ENCODE results near the gene NBDY. TPM values are rescaled to one million over a fixed set of nuclear protein-coding genes. Genes with fewer than 3 reads are reported as not detected.
"Not testable (repeated sequence)": the region's sequence is repeated elsewhere in the genome, so short reads cannot be mapped to it uniquely, and the experiment has no call there.

The NBDY gene
- total RNA-seq, 1 donor from 2014 or later = 3.7 TPM

- not testable (repeated sequence) for H3K4me1 ChIP-seq (ENCODE audit: control insufficient read depth in 3 of 3, insufficient read depth in 3 of 3, low read length in 3 of 3); H3K36me3 ChIP-seq (ENCODE audit: control insufficient read depth in 3 of 3, insufficient read depth in 3 of 3, low read length in 3 of 3); H3K27me3 ChIP-seq (ENCODE audit: control insufficient read depth in 3 of 3, insufficient read depth in 3 of 3, low read length in 3 of 3); H3K27ac ChIP-seq (ENCODE audit: low read depth, low read length); H3K9ac ChIP-seq (ENCODE audit: low read depth in 1 of 3, low read length in 3 of 3); H3K9me3 ChIP-seq (ENCODE audit: control insufficient read depth in 3 of 3, low read length in 3 of 3); H3K4me3 ChIP-seq (ENCODE audit: low read length in 3 of 3)
Measured at GRCh38 chrX:56773522-56774060, 44.5 kb downstream of the NBDY start.

GRCh38 chrX:56778099-56778923, 49.3 kb downstream of the NBDY start:
- H3K36me3 ChIP-seq (ENCODE audit: control insufficient read depth in 3 of 3, insufficient read depth in 3 of 3, low read length in 3 of 3); H3K9ac ChIP-seq (ENCODE audit: low read depth in 1 of 3, low read length in 3 of 3); H3K27ac ChIP-seq (ENCODE audit: low read depth, low read length); H3K27me3 ChIP-seq (ENCODE audit: control insufficient read depth in 3 of 3, insufficient read depth in 3 of 3, low read length in 3 of 3); H3K4me3 ChIP-seq (ENCODE audit: low read length in 3 of 3); H3K9me3 ChIP-seq (ENCODE audit: control insufficient read depth in 3 of 3, low read length in 3 of 3): not testable (repeated sequence)
- H3K4me1 ChIP-seq (ENCODE audit: control insufficient read depth in 3 of 3, insufficient read depth in 3 of 3, low read length in 3 of 3) = peaks cover 0 to 13% (median 0%) of the 10 kb centered on the region in 3 donors

GRCh38 chrX:56778924-56779468, 50.0 kb downstream of the NBDY start:
- not testable (repeated sequence) for H3K27ac ChIP-seq (ENCODE audit: low read depth, low read length); H3K9ac ChIP-seq (ENCODE audit: low read depth in 1 of 3, low read length in 3 of 3); H3K9me3 ChIP-seq (ENCODE audit: control insufficient read depth in 3 of 3, low read length in 3 of 3); H3K36me3 ChIP-seq (ENCODE audit: control insufficient read depth in 3 of 3, insufficient read depth in 3 of 3, low read length in 3 of 3); H3K27me3 ChIP-seq (ENCODE audit: control insufficient read depth in 3 of 3, insufficient read depth in 3 of 3, low read length in 3 of 3); H3K4me3 ChIP-seq (ENCODE audit: low read length in 3 of 3)
- H3K4me1 ChIP-seq (ENCODE audit: control insufficient read depth in 3 of 3, insufficient read depth in 3 of 3, low read length in 3 of 3) = peaks cover 0 to 17% (median 0%) of the 10 kb centered on the region in 3 donors

- H3K9ac ChIP-seq (ENCODE audit: low read depth in 1 of 3, low read length in 3 of 3); H3K4me3 ChIP-seq (ENCODE audit: low read length in 3 of 3); H3K27ac ChIP-seq (ENCODE audit: low read depth, low read length); H3K27me3 ChIP-seq (ENCODE audit: control insufficient read depth in 3 of 3, insufficient read depth in 3 of 3, low read length in 3 of 3); H3K9me3 ChIP-seq (ENCODE audit: control insufficient read depth in 3 of 3, low read length in 3 of 3); H3K36me3 ChIP-seq (ENCODE audit: control insufficient read depth in 3 of 3, insufficient read depth in 3 of 3, low read length in 3 of 3): not testable (repeated sequence)
- peaks cover 0 to 18% (median 0%) of the 10 kb centered on the region in 3 donors for H3K4me1 ChIP-seq (ENCODE audit: control insufficient read depth in 3 of 3, insufficient read depth in 3 of 3, low read length in 3 of 3)
Measured at GRCh38 chrX:56780681-56781649, 51.9 kb downstream of the NBDY start.

GRCh38 chrX:56782352-56782751, 53.3 kb downstream of the NBDY start:
- no peaks in the 10 kb centered on the region for H3K27me3 ChIP-seq (ENCODE audit: control insufficient read depth in 3 of 3, insufficient read depth in 3 of 3, low read length in 3 of 3)
- H3K36me3 ChIP-seq (ENCODE audit: control insufficient read depth in 3 of 3, insufficient read depth in 3 of 3, low read length in 3 of 3) = no peaks in the 10 kb centered on the region
- peak overlapping the region; percentile 66 for H3K27ac ChIP-seq (ENCODE audit: low read depth, low read length)
- H3K4me3 ChIP-seq (ENCODE audit: low read length in 3 of 3) = no peak overlapping the region
- H3K9me3 ChIP-seq (ENCODE audit: control insufficient read depth in 3 of 3, low read length in 3 of 3) = no peaks in the 10 kb centered on the region
- H3K4me1 ChIP-seq (ENCODE audit: control insufficient read depth in 3 of 3, insufficient read depth in 3 of 3, low read length in 3 of 3) = peaks cover 0 to 18% (median 0%) of the 10 kb centered on the region in 3 donors
- H3K9ac ChIP-seq (ENCODE audit: low read depth in 1 of 3, low read length in 3 of 3) = no peak overlapping the region

- Histone ChIP-seq H3K27me3 (ENCODE audit: control insufficient read depth in 3 of 3, insufficient read depth in 3 of 3, low read length in 3 of 3) (no peaks in the 10 kb centered on the region), H3K27ac (ENCODE audit: low read depth, low read length) (peak overlapping the region; percentile 66), H3K4me3 (ENCODE audit: low read length in 3 of 3) (peak overlapping the region in 1 of 3 donors; percentile 68), H3K9ac (ENCODE audit: low read depth in 1 of 3, low read length in 3 of 3) (peak overlapping the region in 1 of 3 donors; percentile 69), H3K36me3 (ENCODE audit: control insufficient read depth in 3 of 3, insufficient read depth in 3 of 3, low read length in 3 of 3) (no peaks in the 10 kb centered on the region), H3K9me3 (ENCODE audit: control insufficient read depth in 3 of 3, low read length in 3 of 3) (no peaks in the 10 kb centered on the region), H3K4me1 (ENCODE audit: control insufficient read depth in 3 of 3, insufficient read depth in 3 of 3, low read length in 3 of 3) (peaks cover 0 to 18% (median 0%) of the 10 kb centered on the region in 3 donors)
Measured at GRCh38 chrX:56782791-56783449, 53.9 kb downstream of the NBDY start.

- H3K9ac ChIP-seq (ENCODE audit: low read depth in 1 of 3, low read length in 3 of 3) = peak overlapping the region in 1 of 3 donors; percentile 69
- no peaks in the 10 kb centered on the region for H3K36me3 ChIP-seq (ENCODE audit: control insufficient read depth in 3 of 3, insufficient read depth in 3 of 3, low read length in 3 of 3)
- peak overlapping the region in 1 of 3 donors; percentile 68 for H3K4me3 ChIP-seq (ENCODE audit: low read length in 3 of 3)
- no peaks in the 10 kb centered on the region for H3K27me3 ChIP-seq (ENCODE audit: control insufficient read depth in 3 of 3, insufficient read depth in 3 of 3, low read length in 3 of 3)
- peaks cover 0 to 18% (median 0%) of the 10 kb centered on the region in 3 donors for H3K4me1 ChIP-seq (ENCODE audit: control insufficient read depth in 3 of 3, insufficient read depth in 3 of 3, low read length in 3 of 3)
- no peaks in the 10 kb centered on the region for H3K9me3 ChIP-seq (ENCODE audit: control insufficient read depth in 3 of 3, low read length in 3 of 3)
- peak overlapping the region; percentile 66 for H3K27ac ChIP-seq (ENCODE audit: low read depth, low read length)
Measured at GRCh38 chrX:56783450-56783831, 54.4 kb downstream of the NBDY start.

GRCh38 chrX:56783996-56784620, 55.1 kb downstream of the NBDY start:
- Histone ChIP-seq H3K4me1 (ENCODE audit: control insufficient read depth in 3 of 3, insufficient read depth in 3 of 3, low read length in 3 of 3) (peaks cover 0 to 24% (median 2%) of the 10 kb centered on the region in 3 donors), H3K27me3 (ENCODE audit: control insufficient read depth in 3 of 3, insufficient read depth in 3 of 3, low read length in 3 of 3) (no peaks in the 10 kb centered on the region), H3K4me3 (ENCODE audit: low read length in 3 of 3) (peak overlapping the region in 1 of 3 donors; percentile 68), H3K36me3 (ENCODE audit: control insufficient read depth in 3 of 3, insufficient read depth in 3 of 3, low read length in 3 of 3) (no peaks in the 10 kb centered on the region), H3K9ac (ENCODE audit: low read depth in 1 of 3, low read length in 3 of 3) (no peak overlapping the region), H3K9me3 (ENCODE audit: control insufficient read depth in 3 of 3, low read length in 3 of 3) (no peaks in the 10 kb centered on the region), H3K27ac (ENCODE audit: low read depth, low read length) (no peak overlapping the region)

- Histone ChIP-seq H3K4me1 (ENCODE audit: control insufficient read depth in 3 of 3, insufficient read depth in 3 of 3, low read length in 3 of 3) (peaks cover 0 to 28% (median 3%) of the 10 kb centered on the region in 3 donors), H3K36me3 (ENCODE audit: control insufficient read depth in 3 of 3, insufficient read depth in 3 of 3, low read length in 3 of 3) (no peaks in the 10 kb centered on the region), H3K27ac (ENCODE audit: low read depth, low read length) (no peak overlapping the region), H3K27me3 (ENCODE audit: control insufficient read depth in 3 of 3, insufficient read depth in 3 of 3, low read length in 3 of 3) (no peaks in the 10 kb centered on the region), H3K9ac (ENCODE audit: low read depth in 1 of 3, low read length in 3 of 3) (no peak overlapping the region), H3K9me3 (ENCODE audit: control insufficient read depth in 3 of 3, low read length in 3 of 3) (no peaks in the 10 kb centered on the region), H3K4me3 (ENCODE audit: low read length in 3 of 3) (no peak overlapping the region)
Measured at GRCh38 chrX:56784666-56785065, 55.6 kb downstream of the NBDY start.

Measured in skeletal muscle tissue (tissue), 4 donors.